LNCAP (cell line): Measurements from ENCODE around the gene EPHB3.

Source experiments
- TF ChIP-seq, protein P1 (sequence below): fragments of 450-650 bp; IDR thresholded peaks from 2 replicates; pipeline ENCODE4 v1.5.1; 2017; ENCODE audit warnings: mild to moderate bottlenecking

EPHB3 gene

DNA sequence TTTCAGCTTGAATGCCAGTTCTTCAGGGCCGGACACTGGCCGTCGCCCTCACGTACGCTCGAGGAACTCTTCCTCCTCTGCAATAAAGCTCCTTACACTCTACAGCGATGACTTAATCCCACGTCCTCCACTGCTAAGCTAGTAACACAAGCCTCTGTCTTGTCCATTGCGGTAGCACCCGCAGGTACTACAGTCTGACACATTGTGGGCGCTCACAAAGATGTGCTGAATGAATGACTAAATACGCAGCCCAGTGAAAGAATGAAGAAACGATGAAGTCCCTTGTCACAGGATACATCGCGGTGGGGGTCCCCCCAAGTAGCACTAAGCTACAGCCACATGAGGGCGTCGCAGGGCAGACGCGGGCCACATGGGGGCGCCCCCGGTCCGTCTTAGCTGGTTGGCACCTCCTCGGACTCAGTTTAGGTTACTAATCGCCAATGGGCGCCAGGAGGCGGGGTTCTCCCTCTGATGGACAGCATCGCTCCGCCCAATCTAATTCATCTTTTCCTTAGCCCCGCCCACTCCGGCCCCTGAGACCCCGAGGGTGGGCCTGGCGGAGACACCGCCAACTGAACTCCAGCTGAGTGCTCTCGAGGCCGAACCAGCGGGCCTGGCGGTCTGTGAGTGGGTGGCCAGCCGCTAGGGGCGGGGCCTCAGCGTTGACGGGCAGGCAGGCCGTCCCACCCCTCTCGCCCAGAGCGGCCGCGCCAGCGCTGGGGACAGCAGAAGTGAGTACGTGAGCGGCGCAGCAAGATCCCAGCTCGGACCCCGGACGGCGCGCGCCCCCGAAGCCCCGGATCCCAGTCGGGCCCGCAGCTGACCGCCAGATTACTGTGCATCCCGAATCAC lies at the start of gene EPHB3:
Gene EPHB3 (plus strand): TSS at position 725 of the 852 bp plus-strand sequence. CDS start 451 bp downstream, outside the sequence.
- TF ChIP-seq, protein P1, sequence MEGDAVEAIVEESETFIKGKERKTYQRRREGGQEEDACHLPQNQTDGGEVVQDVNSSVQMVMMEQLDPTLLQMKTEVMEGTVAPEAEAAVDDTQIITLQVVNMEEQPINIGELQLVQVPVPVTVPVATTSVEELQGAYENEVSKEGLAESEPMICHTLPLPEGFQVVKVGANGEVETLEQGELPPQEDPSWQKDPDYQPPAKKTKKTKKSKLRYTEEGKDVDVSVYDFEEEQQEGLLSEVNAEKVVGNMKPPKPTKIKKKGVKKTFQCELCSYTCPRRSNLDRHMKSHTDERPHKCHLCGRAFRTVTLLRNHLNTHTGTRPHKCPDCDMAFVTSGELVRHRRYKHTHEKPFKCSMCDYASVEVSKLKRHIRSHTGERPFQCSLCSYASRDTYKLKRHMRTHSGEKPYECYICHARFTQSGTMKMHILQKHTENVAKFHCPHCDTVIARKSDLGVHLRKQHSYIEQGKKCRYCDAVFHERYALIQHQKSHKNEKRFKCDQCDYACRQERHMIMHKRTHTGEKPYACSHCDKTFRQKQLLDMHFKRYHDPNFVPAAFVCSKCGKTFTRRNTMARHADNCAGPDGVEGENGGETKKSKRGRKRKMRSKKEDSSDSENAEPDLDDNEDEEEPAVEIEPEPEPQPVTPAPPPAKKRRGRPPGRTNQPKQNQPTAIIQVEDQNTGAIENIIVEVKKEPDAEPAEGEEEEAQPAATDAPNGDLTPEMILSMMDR = peak; percentile 99

DNA sequence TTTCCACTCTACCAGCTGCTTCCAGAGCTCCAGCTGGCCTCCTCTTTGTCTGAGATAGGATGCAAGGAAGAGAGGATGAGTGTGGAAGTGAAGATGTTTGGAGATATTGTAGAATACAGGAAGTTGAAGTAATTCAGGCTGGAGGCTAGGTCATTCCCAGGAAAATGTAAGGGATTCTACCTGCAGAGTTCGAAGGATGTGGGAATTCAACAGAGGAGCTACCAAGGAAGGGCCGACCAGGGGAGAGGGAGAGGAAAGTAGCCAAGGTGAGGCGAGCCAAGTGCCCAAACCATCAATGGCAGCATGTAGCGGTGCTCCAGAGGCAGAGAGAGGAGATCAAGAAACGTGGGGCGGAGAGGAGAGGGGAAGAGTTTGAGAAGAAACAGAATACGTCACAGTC lies 49.0 kb upstream of the EPHB3 start:
- TF ChIP-seq, protein P1 = no peak

DNA sequence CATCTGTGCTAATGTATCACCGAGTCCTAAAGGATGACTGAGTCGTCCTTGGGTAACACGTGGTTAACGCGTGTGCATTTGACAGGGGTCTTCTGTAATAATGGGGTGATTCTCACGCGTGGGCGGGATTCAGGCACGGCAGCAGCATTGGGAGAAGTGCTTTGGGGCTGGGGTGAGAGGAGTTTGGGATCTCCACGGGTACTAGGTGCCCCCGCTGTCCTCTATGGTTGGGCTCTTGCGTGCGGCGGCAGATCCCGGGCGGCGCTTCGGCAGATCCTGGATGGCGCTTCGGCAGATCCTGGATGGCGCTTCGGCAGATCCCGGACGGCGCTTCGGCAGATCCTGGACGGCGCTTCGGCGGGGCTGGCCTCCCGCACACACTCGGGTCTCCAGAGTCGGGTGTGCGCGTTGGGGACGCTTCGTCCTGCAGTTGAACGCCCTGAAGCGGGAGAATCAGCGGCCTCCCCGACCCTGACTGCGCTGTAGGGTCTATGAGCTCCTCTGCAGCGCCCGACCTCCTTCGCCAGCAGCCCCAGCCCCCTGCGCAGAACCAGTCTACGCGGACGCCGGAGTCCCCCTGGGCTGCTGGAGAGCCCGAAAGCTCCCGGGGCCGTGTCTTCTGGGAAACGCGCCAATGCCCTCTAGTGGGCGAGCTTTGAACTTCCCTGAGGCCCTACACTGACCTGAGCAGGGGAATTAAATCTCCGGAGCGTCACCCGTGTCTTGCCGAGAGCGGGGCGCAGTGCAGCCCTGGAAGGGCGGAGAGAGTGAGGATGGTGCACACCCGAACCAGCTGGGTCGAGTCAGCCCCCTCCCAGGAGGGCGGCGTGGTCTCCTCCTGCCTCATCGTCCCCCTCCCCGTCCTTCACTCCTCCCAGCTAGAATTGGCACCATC lies 48.1 kb upstream of the EPHB3 start:
- TF ChIP-seq, protein P1 = peak; percentile 87

DNA sequence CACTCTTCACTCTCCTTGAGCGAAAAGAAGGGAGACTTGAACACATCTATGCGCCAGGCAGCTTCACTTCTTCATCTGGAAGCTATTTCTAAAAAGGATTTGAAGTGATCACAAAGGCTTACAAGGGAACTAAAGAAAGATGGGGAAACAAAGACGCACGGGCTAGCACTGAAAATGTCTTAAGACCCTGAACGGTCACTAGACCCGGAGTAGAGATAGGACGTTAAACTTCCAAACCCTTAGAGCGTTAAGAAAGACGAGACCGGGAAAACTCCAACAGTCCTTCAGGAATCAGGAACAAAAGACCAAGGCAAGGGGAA lies 47.5 kb upstream of the EPHB3 start:
- TF ChIP-seq, protein P1 = no peak

DNA sequence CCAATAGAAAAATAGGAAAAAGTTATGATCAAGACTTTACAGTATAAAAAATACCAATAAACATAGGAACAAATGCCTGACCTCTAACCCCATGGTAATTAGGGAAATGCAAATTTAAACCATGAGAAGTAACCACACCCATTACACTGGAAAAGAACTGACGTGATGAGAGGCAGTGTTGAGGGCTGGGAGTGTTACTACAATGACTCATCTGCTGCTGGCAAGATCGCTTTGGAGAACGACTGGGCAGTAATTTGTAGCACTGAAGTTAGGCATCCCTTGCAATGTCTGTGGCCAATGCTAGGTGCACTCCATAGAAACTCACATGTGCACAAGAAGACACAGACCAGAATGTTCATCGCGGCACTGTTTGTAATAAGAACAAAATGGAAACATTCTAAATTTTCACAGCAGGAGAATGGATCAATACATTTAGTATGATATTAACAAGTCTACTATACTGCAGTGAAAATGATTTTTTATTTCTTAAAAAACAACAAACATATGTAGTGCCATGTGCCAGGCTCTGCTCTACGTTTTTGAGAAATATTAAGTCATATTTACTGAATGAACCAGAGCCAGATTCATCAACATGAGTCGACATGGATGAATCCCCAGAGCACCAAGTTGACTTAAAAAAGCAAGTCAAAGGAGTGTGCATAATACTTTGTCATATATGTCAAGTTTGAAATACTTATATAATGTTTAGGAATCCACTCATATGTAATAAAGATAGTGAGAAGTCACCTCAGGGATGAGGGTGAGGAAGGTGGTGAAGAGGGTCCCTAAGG lies 37.6 kb upstream of the EPHB3 start:
- TF ChIP-seq, protein P1 = no peak

DNA sequence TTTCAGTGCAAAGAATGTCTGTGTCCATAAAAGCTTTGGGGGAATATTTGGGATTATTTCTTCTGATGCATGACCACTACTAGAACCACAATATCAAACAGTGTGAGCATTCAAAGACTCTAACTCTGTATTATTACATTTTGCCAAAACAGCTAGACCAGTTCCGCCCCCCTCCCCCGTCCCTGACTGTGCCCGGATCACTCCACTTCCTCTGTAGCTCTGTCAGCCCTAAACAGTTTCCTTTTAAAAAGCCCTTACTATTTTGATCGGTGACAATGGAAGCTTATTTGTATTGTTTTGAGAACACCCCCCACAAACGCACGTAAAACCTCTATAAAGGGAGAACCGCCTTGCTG lies 36.6 kb upstream of the EPHB3 start:
- TF ChIP-seq, protein P1 = no peak
